ENCODE data around the gene ABHD18. TPM values are rescaled to one million over a fixed set of nuclear protein-coding genes. Genes with fewer than 3 reads are reported as not detected.
"Not testable (repeated sequence)": the region's sequence is repeated elsewhere in the genome, so short reads cannot be mapped to it uniquely, and the experiment has no call there.

Gene ABHD18
- total RNA-seq, 2 donors from 2014 or later, result 5.3 to 7.2 TPM

DNA sequence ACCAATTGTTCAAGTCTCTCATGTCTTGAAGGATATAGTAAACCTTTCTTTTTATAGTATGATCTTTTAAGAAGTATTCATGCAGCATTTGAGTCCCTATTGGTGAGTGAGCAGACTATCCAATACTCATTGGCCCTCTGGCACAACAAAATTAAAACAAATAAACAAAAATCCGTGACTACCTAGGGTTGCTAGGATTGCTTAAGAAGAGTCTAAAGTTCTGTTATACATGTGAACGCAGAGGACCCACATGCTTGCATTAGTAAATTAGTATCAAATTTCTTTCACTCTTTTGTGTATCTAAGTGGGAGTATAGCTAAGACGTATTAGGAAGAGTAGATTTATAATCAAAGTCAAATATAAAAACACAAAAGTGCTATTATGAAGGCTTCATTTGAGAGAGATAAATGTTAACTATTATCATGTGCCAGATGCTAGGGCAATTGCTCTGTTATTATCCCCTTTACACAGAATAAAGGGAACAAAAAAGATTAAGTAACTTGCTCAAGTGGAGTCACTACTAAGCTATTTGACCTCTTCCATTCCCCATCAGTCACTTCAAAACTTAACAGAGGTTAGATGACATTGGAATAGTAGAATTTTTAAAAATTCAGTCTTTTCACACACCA is 66.7 kb downstream of the ABHD18 start:
- TF ChIP-seq, protein P1, sequence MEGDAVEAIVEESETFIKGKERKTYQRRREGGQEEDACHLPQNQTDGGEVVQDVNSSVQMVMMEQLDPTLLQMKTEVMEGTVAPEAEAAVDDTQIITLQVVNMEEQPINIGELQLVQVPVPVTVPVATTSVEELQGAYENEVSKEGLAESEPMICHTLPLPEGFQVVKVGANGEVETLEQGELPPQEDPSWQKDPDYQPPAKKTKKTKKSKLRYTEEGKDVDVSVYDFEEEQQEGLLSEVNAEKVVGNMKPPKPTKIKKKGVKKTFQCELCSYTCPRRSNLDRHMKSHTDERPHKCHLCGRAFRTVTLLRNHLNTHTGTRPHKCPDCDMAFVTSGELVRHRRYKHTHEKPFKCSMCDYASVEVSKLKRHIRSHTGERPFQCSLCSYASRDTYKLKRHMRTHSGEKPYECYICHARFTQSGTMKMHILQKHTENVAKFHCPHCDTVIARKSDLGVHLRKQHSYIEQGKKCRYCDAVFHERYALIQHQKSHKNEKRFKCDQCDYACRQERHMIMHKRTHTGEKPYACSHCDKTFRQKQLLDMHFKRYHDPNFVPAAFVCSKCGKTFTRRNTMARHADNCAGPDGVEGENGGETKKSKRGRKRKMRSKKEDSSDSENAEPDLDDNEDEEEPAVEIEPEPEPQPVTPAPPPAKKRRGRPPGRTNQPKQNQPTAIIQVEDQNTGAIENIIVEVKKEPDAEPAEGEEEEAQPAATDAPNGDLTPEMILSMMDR (IDR thresholded peaks at IDR 0.05), result no peak
- no peaks in the 10 kb centered on the region for H3K27me3 ChIP-seq
- H3K4me1 ChIP-seq, result no peaks in the 10 kb centered on the region
- no peak for DNase-seq (ENCODE audit: low spot score)
- no peak overlapping the region for H3K4me3 ChIP-seq
- no peaks in the 10 kb centered on the region for H3K9me3 ChIP-seq
- no peak overlapping the region for H3K27ac ChIP-seq
- H3K36me3 ChIP-seq, result peaks cover 15% of the 10 kb centered on the region

DNA sequence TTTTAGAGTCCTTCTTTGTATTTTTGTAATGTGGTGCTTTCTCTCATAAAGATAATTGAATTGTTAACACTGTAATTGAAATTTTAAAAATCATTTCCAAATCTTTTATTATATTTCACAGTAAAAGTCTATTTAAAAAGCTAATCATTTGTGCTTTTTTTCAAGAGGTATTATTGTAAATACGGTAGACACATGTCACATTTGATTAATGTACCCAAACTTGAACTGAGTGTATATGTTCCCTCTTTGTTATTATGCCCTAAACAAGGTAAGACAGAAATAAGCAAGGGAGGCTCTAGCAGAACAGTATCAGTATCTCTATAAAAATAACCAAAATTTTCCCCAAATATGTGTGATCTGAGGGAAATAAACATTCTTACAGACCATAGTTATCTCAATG is 74.4 kb downstream of the ABHD18 start:
- H3K27me3 ChIP-seq, result no peaks in the 10 kb centered on the region
- H3K9me3 ChIP-seq, result no peaks in the 10 kb centered on the region
- no peaks in the 10 kb centered on the region for H3K4me1 ChIP-seq
- H3K27ac ChIP-seq, result no peak overlapping the region
- DNase-seq (ENCODE audit: low spot score), result no peak
- no peak overlapping the region for H3K4me3 ChIP-seq
- H3K36me3 ChIP-seq, result no peaks in the 10 kb centered on the region
- TF ChIP-seq, protein P1 (IDR thresholded peaks at IDR 0.05), result no peak

GRCh38 chr4:128047019-128047418 is 81.8 kb downstream of the ABHD18 start:
- H3K4me1 ChIP-seq; H3K9me3 ChIP-seq; H3K27me3 ChIP-seq; H3K4me3 ChIP-seq; H3K36me3 ChIP-seq; DNase-seq (ENCODE audit: low spot score); H3K27ac ChIP-seq: not testable (repeated sequence)

GRCh38 chr4:128047514-128047913 is 82.3 kb downstream of the ABHD18 start:
- not testable (repeated sequence) for H3K36me3 ChIP-seq; H3K27me3 ChIP-seq; DNase-seq (ENCODE audit: low spot score); H3K9me3 ChIP-seq; H3K4me3 ChIP-seq; H3K4me1 ChIP-seq; H3K27ac ChIP-seq

- H3K27me3 ChIP-seq; H3K4me3 ChIP-seq; H3K36me3 ChIP-seq; H3K4me1 ChIP-seq; H3K9me3 ChIP-seq; H3K27ac ChIP-seq; DNase-seq (ENCODE audit: low spot score): not testable (repeated sequence)
These were observed 86.0 kb downstream of the ABHD18 start for GRCh38 chr4:128051229-128051628.

DNA sequence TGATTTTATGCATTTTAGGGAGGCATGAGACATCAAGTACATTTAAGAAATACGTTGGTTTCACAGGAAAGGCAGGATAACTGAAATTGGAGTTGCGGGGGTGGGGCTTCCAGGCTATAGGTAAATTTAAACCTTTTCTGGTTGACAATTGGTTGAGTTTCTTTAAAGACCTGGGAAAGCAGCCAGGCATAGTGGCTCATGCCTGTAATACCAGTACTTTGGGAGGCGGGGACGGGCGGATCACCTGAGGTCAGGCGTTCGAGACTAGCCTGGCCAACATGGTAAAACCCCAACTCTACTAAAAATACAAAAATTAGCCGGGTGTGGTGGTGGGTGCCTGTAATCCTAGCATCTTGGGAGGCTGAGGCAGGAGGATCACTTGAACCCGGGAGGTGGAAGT is 89.7 kb downstream of the ABHD18 start:
- not testable (repeated sequence) for H3K9me3 ChIP-seq; H3K4me3 ChIP-seq; DNase-seq (ENCODE audit: low spot score); H3K36me3 ChIP-seq; H3K27me3 ChIP-seq; H3K4me1 ChIP-seq; H3K27ac ChIP-seq

DNA sequence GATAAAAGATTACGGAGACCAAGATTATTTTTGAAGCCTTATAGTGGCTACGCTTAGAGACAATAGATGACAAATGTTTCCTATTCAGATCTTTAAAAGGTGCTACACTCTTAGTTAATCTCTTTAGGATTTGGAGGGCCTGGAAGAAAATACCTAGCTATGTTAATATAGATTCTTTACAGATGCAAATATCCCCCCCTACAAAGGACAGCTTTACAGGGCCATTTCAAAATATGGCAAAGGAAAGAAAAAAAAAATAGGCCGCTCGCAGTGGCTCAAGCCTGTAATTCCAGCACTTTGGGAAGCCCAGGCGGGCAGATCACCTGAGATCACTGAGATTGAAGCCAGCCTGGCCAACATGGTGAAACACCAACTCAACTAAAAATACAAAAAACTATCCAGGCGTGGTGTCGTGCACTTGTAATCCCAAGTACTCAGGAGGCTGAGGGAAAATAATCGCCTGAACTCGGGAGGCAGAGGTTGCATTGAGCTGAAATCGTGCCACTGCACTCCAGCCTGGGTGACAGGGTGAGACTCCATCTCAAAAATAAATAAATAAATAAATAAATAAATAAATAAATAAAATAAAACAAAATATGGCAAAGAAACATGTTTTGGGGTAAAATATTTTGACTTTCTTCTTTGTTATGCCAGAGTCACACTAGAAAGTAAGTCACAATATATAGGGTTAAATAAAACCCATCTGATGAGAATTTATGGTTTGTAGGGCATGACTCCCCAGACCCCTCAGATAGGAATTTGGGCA is 90.4 kb downstream of the ABHD18 start:
- not testable (repeated sequence) for DNase-seq (ENCODE audit: low spot score); H3K9me3 ChIP-seq

GRCh38 chr4:128056396-128056795 is 91.2 kb downstream of the ABHD18 start:
- DNase-seq (ENCODE audit: low spot score), result no peak
- TF ChIP-seq, protein P1 (IDR thresholded peaks at IDR 0.05), result no peak
- Histone ChIP-seq H3K27me3 (no peaks in the 10 kb centered on the region), H3K9me3 (no peaks in the 10 kb centered on the region), H3K4me1 (peaks cover 0 to 5% of the 10 kb centered on the region in 2 donors), H3K36me3 (no peaks in the 10 kb centered on the region), H3K27ac (no peak overlapping the region), H3K4me3 (no peak overlapping the region)

More for the DNA sequence above, 90.4 kb downstream of the ABHD18 start:
- not testable (repeated sequence) for H3K4me1 ChIP-seq, H3K36me3 ChIP-seq, H3K27ac ChIP-seq, H3K4me3 ChIP-seq, H3K27me3 ChIP-seq

All from right atrium auricular region (tissue), 2 donors.